ENCODE data around the gene REV1. TPM values are rescaled to one million over a fixed set of nuclear protein-coding genes. Genes with fewer than 3 reads are reported as not detected.

The REV1 gene
- total and polyA plus RNA-seq, 2 experiments from 2014 or later, result 32.9 to 46.7 TPM

DNA sequence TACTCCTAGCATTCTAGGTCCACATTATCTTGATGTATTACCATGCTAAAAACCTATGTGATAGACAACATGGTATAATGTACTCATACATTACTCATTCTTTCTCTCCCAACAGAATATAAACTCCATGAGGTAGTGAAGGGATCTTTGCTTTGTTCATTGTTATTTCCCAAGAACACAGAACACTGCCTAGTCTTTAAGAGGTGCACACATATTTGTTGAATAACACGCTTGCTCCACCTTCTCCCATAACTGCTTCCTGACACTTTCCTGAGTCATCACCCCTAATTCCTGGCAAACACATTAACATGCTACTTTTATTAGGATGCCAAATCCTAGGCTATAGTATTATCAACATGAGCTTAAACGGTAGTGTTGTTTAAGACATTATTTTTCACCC, 41.3 kb downstream of the REV1 start:
- H3K4me1 ChIP-seq (ENCODE audit: insufficient read depth), result no peaks in the 10 kb centered on the region
- TF ChIP-seq ZNF114 (CRISPR knock-in tag; IDR thresholded peaks at IDR 0.05) (no peak), JUNB (IDR thresholded peaks at IDR 0.05; ENCODE audit: unreplicated experiment) (no peak), ZNF331 (CRISPR knock-in tag; IDR thresholded peaks at IDR 0.05; ENCODE audit: low read depth) (no peak), REST (IDR thresholded peaks at IDR 0.05; ENCODE audit: unreplicated experiment) (no peak), EZH2phosphoT487 (IDR thresholded peaks at IDR 0.05; ENCODE audit: unreplicated experiment) (no peak), NANOG (IDR thresholded peaks at IDR 0.05; ENCODE audit: borderline replicate concordance) (no peak), CREB1 (CRISPR knock-in tag; IDR thresholded peaks at IDR 0.05; ENCODE audit: low read depth) (no peak), STAT1 (IDR thresholded peaks at IDR 0.05; ENCODE audit: unreplicated experiment) (no peak), EZH2 (IDR thresholded peaks at IDR 0.05; ENCODE audit: low read depth, unreplicated experiment) (no peak)
- TF ChIP-seq, protein P1, sequence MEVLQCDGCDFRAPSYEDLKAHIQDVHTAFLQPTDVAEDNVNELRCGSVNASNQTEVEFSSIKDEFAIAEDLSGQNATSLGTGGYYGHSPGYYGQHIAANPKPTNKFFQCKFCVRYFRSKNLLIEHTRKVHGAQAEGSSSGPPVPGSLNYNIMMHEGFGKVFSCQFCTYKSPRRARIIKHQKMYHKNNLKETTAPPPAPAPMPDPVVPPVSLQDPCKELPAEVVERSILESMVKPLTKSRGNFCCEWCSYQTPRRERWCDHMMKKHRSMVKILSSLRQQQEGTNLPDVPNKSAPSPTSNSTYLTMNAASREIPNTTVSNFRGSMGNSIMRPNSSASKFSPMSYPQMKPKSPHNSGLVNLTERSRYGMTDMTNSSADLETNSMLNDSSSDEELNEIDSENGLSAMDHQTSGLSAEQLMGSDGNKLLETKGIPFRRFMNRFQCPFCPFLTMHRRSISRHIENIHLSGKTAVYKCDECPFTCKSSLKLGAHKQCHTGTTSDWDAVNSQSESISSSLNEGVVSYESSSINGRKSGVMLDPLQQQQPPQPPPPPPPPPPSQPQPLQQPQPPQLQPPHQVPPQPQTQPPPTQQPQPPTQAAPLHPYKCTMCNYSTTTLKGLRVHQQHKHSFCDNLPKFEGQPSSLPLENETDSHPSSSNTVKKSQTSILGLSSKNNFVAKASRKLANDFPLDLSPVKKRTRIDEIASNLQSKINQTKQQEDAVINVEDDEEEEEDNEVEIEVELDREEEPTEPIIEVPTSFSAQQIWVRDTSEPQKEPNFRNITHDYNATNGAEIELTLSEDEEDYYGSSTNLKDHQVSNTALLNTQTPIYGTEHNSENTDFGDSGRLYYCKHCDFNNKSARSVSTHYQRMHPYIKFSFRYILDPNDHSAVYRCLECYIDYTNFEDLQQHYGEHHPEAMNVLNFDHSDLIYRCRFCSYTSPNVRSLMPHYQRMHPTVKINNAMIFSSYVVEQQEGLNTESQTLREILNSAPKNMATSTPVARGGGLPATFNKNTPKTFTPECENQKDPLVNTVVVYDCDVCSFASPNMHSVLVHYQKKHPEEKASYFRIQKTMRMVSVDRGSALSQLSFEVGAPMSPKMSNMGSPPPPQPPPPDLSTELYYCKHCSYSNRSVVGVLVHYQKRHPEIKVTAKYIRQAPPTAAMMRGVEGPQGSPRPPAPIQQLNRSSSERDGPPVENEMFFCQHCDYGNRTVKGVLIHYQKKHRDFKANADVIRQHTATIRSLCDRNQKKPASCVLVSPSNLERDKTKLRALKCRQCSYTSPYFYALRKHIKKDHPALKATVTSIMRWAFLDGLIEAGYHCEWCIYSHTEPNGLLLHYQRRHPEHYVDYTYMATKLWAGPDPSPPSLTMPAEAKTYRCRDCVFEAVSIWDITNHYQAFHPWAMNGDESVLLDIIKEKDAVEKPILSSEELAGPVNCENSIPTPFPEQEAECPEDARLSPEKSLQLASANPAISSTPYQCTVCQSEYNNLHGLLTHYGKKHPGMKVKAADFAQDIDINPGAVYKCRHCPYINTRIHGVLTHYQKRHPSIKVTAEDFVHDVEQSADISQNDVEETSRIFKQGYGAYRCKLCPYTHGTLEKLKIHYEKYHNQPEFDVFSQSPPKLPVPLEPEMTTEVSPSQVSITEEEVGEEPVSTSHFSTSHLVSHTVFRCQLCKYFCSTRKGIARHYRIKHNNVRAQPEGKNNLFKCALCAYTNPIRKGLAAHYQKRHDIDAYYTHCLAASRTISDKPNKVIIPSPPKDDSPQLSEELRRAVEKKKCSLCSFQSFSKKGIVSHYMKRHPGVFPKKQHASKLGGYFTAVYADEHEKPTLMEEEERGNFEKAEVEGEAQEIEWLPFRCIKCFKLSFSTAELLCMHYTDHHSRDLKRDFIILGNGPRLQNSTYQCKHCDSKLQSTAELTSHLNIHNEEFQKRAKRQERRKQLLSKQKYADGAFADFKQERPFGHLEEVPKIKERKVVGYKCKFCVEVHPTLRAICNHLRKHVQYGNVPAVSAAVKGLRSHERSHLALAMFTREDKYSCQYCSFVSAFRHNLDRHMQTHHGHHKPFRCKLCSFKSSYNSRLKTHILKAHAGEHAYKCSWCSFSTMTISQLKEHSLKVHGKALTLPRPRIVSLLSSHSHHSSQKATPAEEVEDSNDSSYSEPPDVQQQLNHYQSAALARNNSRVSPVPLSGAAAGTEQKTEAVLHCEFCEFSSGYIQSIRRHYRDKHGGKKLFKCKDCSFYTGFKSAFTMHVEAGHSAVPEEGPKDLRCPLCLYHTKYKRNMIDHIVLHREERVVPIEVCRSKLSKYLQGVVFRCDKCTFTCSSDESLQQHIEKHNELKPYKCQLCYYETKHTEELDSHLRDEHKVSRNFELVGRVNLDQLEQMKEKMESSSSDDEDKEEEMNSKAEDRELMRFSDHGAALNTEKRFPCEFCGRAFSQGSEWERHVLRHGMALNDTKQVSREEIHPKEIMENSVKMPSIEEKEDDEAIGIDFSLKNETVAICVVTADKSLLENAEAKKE (CRISPR knock-in tag; IDR thresholded peaks at IDR 0.05), result no peak
- TF ChIP-seq, protein P2, sequence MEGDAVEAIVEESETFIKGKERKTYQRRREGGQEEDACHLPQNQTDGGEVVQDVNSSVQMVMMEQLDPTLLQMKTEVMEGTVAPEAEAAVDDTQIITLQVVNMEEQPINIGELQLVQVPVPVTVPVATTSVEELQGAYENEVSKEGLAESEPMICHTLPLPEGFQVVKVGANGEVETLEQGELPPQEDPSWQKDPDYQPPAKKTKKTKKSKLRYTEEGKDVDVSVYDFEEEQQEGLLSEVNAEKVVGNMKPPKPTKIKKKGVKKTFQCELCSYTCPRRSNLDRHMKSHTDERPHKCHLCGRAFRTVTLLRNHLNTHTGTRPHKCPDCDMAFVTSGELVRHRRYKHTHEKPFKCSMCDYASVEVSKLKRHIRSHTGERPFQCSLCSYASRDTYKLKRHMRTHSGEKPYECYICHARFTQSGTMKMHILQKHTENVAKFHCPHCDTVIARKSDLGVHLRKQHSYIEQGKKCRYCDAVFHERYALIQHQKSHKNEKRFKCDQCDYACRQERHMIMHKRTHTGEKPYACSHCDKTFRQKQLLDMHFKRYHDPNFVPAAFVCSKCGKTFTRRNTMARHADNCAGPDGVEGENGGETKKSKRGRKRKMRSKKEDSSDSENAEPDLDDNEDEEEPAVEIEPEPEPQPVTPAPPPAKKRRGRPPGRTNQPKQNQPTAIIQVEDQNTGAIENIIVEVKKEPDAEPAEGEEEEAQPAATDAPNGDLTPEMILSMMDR (conservative IDR thresholded peaks at IDR 0.05; ENCODE audit: low read depth in 2 of 2), result no peak
- TF ChIP-seq, protein P3, sequence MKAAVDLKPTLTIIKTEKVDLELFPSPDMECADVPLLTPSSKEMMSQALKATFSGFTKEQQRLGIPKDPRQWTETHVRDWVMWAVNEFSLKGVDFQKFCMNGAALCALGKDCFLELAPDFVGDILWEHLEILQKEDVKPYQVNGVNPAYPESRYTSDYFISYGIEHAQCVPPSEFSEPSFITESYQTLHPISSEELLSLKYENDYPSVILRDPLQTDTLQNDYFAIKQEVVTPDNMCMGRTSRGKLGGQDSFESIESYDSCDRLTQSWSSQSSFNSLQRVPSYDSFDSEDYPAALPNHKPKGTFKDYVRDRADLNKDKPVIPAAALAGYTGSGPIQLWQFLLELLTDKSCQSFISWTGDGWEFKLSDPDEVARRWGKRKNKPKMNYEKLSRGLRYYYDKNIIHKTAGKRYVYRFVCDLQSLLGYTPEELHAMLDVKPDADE (IDR thresholded peaks at IDR 0.05), result no peak
- H3K79me2 ChIP-seq (replicated peaks; ENCODE audit: insufficient read depth), result peaks cover 61% of the 10 kb centered on the region
- H2AFZ ChIP-seq, result no peak overlapping the region
- Mint-ChIP-seq H3K4me3 (no peak overlapping the region), H3K27me3 (ENCODE audit: insufficient read depth, low read depth, poor library complexity) (no peaks in the 10 kb centered on the region), H3K27ac (no peak overlapping the region), H3K36me3 (ENCODE audit: low read depth) (peaks cover 35% of the 10 kb centered on the region), H3K4me1 (no peaks in the 10 kb centered on the region), H3K9me3 (no peaks in the 10 kb centered on the region)
- H3K27me3 ChIP-seq (ENCODE audit: insufficient read depth), result no peaks in the 10 kb centered on the region
- 0 out of 2 replicates have a peak, but pooled peaks cover 2% of the 10 kb centered on the region for H4K20me1 ChIP-seq (replicated peaks; ENCODE audit: insufficient read depth)
- no peak overlapping the region for H3K4me2 ChIP-seq
- no peak for DNase-seq (ENCODE audit: low spot score)
- H3K36me3 ChIP-seq (ENCODE audit: insufficient read depth), result peaks cover 9% of the 10 kb centered on the region; the same call in 1 of the 2 replicates
- no peak overlapping the region for H3K27ac ChIP-seq (ENCODE audit: low read depth)
- no peak for ATAC-seq
- H3K9me2 ChIP-seq (ENCODE audit: insufficient read depth), result no peaks in the 10 kb centered on the region
- H3F3A ChIP-seq (replicated peaks; ENCODE audit: low read depth), result no peaks in the 10 kb centered on the region
- no peak overlapping the region for H3K4me3 ChIP-seq

All from GM23338 (cell line).